Measurements from ENCODE around the gene NEK7.
"Not testable (repeated sequence)": the region's sequence is repeated elsewhere in the genome, so short reads cannot be mapped to it uniquely, and the experiment has no call there.

NEK7 gene

GRCh38 chr1:198290089-198290683, 133.4 kb downstream of the NEK7 start:
- DNase-seq (ENCODE audit: low read depth) = no peak

GRCh38 chr1:198291036-198291435, 134.2 kb downstream of the NEK7 start:
- no peak for DNase-seq (ENCODE audit: low read depth)

- DNase-seq (ENCODE audit: low read depth) = no peak
These were observed 135.1 kb downstream of the NEK7 start for GRCh38 chr1:198291924-198292323.

GRCh38 chr1:198295225-198295624, 138.4 kb downstream of the NEK7 start:
- no peak for DNase-seq (ENCODE audit: low read depth)

- DNase-seq (ENCODE audit: low read depth) = no peak
These were observed 139.2 kb downstream of the NEK7 start for GRCh38 chr1:198295971-198296370.

GRCh38 chr1:198297281-198297680, 140.5 kb downstream of the NEK7 start:
- DNase-seq (ENCODE audit: low read depth) = no peak

- no peak for DNase-seq (ENCODE audit: low read depth)
These were observed 141.8 kb downstream of the NEK7 start for GRCh38 chr1:198298640-198299039.

- DNase-seq (ENCODE audit: low read depth) = no peak
These were observed 143.7 kb downstream of the NEK7 start for GRCh38 chr1:198300451-198300850.

GRCh38 chr1:198304431-198304830, 147.6 kb downstream of the NEK7 start:
- DNase-seq (ENCODE audit: low read depth) = no peak

- not testable (repeated sequence) for DNase-seq (ENCODE audit: low read depth)
These were observed 158.0 kb downstream of the NEK7 start for GRCh38 chr1:198314817-198315216.

- not testable (repeated sequence) for DNase-seq (ENCODE audit: low read depth)
These were observed 158.5 kb downstream of the NEK7 start for GRCh38 chr1:198315331-198315730.

- no peak for DNase-seq (ENCODE audit: low read depth)
These were observed 159.8 kb downstream of the NEK7 start for GRCh38 chr1:198316546-198317100.

GRCh38 chr1:198318085-198318484, 161.3 kb downstream of the NEK7 start:
- DNase-seq (ENCODE audit: low read depth) = no peak

GRCh38 chr1:198320759-198321158, 164.0 kb downstream of the NEK7 start:
- no peak for DNase-seq (ENCODE audit: low read depth)

- no peak for DNase-seq (ENCODE audit: low read depth)
These were observed 169.4 kb downstream of the NEK7 start for GRCh38 chr1:198326232-198326631.

- DNase-seq (ENCODE audit: low read depth) = peak; percentile 18
These were observed 170.1 kb downstream of the NEK7 start for GRCh38 chr1:198326915-198327314.

GRCh38 chr1:198328458-198329032, 171.7 kb downstream of the NEK7 start:
- DNase-seq (ENCODE audit: low read depth) = no peak

GRCh38 chr1:198330982-198331615, 174.3 kb downstream of the NEK7 start:
- no peak for DNase-seq (ENCODE audit: low read depth)

- DNase-seq (ENCODE audit: low read depth) = peak; percentile 25
These were observed 176.9 kb downstream of the NEK7 start for GRCh38 chr1:198333744-198334143.

GRCh38 chr1:198335663-198336062, 178.9 kb downstream of the NEK7 start:
- DNase-seq (ENCODE audit: low read depth) = no peak

- DNase-seq (ENCODE audit: low read depth) = no peak
These were observed 181.1 kb downstream of the NEK7 start for GRCh38 chr1:198337886-198338285.

GRCh38 chr1:198340139-198340538, 183.3 kb downstream of the NEK7 start:
- DNase-seq (ENCODE audit: low read depth) = no peak

- no peak for DNase-seq (ENCODE audit: low read depth)
These were observed 189.4 kb downstream of the NEK7 start for GRCh38 chr1:198346178-198346577.
